ENCODE data around the gene LTBP1.

Gene LTBP1

DNA sequence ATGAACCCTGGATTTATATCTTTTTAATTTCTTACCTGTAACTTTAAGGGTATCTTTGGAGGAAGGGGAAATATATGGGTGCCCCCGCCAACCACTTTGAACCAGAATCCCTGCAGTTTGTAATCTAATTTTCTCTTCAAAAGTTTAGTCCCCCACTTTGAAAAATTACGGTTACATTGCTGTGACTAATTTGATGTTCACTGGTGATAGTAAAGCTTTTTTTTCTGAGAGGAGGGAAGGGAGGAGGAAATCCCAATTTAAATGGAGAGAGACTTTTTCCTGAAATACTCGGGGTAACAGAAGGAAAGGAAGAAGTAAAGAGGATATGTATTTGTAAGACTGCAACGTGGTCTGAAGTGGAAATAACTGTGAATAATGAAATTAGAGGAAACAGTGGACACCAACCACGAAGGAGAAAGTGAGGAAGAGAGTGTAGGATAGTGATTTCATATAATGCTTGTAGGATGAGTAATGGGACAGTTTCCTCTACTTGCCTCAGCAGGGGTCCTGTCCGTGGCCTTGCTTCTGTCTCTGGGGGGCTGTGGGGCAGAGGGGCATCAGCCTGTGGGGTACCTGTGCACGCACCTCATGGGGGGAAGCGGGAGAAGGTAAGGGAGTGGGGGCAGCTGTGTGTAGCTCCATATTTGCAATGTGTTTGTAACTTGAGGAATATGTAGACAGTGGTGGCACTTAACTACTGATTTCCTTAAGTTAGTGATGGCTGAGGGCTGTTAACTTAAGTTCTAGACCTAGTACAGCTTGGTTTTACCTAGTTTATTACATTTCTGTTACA is 161.1 kb downstream of the LTBP1 start:
- peaks cover 23% of the 10 kb centered on the region for H3K4me1 ChIP-seq (ENCODE audit: control insufficient read depth, insufficient read depth, low read length)
- no peak overlapping the region for H3K9ac ChIP-seq (ENCODE audit: low read length)
- H3K9me3 ChIP-seq (ENCODE audit: control insufficient read depth, low read length), result no peaks in the 10 kb centered on the region
- no peaks in the 10 kb centered on the region for H3K27me3 ChIP-seq (replicated peaks; ENCODE audit: control insufficient read depth, insufficient read depth, low read length)
- no peak overlapping the region for H3K4me3 ChIP-seq (ENCODE audit: low read length)
- no peak for DNase-seq (ENCODE audit: low read depth)
- H3K36me3 ChIP-seq (ENCODE audit: control insufficient read depth, insufficient read depth, low read length, severe bottlenecking), result no peaks in the 10 kb centered on the region

GRCh38 chr2:33108483-33109443 is 162.0 kb downstream of the LTBP1 start:
- H3K9me3 ChIP-seq (ENCODE audit: control insufficient read depth, low read length), result no peaks in the 10 kb centered on the region
- peaks cover 22% of the 10 kb centered on the region for H3K4me1 ChIP-seq (ENCODE audit: control insufficient read depth, insufficient read depth, low read length)
- peak; percentile 50 for DNase-seq (ENCODE audit: low read depth)
- no peak overlapping the region for H3K4me3 ChIP-seq (ENCODE audit: low read length)
- H3K36me3 ChIP-seq (ENCODE audit: control insufficient read depth, insufficient read depth, low read length, severe bottlenecking), result no peaks in the 10 kb centered on the region
- no peaks in the 10 kb centered on the region for H3K27me3 ChIP-seq (replicated peaks; ENCODE audit: control insufficient read depth, insufficient read depth, low read length)
- no peak overlapping the region for H3K9ac ChIP-seq (ENCODE audit: low read length)

GRCh38 chr2:33110461-33110860 is 163.7 kb downstream of the LTBP1 start:
- H3K27me3 ChIP-seq (replicated peaks; ENCODE audit: control insufficient read depth, insufficient read depth, low read length), result no peaks in the 10 kb centered on the region
- no peak for DNase-seq (ENCODE audit: low read depth)
- H3K4me3 ChIP-seq (ENCODE audit: low read length), result no peak overlapping the region

GRCh38 chr2:33111002-33111446 is 164.3 kb downstream of the LTBP1 start:
- no peak overlapping the region for H3K9ac ChIP-seq (ENCODE audit: low read length)
- H3K9me3 ChIP-seq (ENCODE audit: control insufficient read depth, low read length), result no peaks in the 10 kb centered on the region
- no peaks in the 10 kb centered on the region for H3K27me3 ChIP-seq (replicated peaks; ENCODE audit: control insufficient read depth, insufficient read depth, low read length)
- H3K4me3 ChIP-seq (ENCODE audit: low read length), result no peak overlapping the region
- no peaks in the 10 kb centered on the region for H3K36me3 ChIP-seq (ENCODE audit: control insufficient read depth, insufficient read depth, low read length, severe bottlenecking)
- peaks cover 10% of the 10 kb centered on the region for H3K4me1 ChIP-seq (ENCODE audit: control insufficient read depth, insufficient read depth, low read length)
- DNase-seq (ENCODE audit: low read depth), result peak; percentile 87

More at GRCh38 chr2:33110461-33110860, 163.7 kb downstream of the LTBP1 start:
- Histone ChIP-seq H3K36me3 (ENCODE audit: control insufficient read depth, insufficient read depth, low read length, severe bottlenecking) (no peaks in the 10 kb centered on the region), H3K4me1 (ENCODE audit: control insufficient read depth, insufficient read depth, low read length) (peaks cover 10% of the 10 kb centered on the region), H3K9me3 (ENCODE audit: control insufficient read depth, low read length) (no peaks in the 10 kb centered on the region), H3K9ac (ENCODE audit: low read length) (no peak overlapping the region)

DNA sequence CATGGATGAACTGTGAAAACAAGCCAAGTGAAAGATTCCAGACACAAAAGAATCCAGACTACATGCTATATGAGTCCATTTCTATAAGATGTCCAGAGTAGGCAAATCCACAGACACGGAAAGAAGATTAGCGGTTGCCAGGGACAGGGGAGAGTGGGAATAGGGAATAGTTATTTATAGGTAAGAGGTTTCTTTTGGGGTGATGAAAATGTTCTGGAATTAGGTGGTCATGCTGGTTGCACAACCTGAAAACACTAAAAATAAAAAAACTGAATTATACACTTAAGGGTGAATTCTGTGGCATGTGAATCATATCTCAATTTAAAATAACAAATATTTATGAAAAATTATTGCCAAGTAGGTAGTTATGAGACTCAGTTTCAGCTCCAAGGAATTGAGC is 168.4 kb downstream of the LTBP1 start:
- Histone ChIP-seq H3K4me1 (ENCODE audit: control insufficient read depth, insufficient read depth, low read length) (peaks cover 5% of the 10 kb centered on the region), H3K9me3 (ENCODE audit: control insufficient read depth, low read length) (no peaks in the 10 kb centered on the region), H3K27me3 (replicated peaks; ENCODE audit: control insufficient read depth, insufficient read depth, low read length) (no peaks in the 10 kb centered on the region), H3K36me3 (ENCODE audit: control insufficient read depth, insufficient read depth, low read length, severe bottlenecking) (no peaks in the 10 kb centered on the region), H3K9ac (ENCODE audit: low read length) (no peak overlapping the region), H3K4me3 (ENCODE audit: low read length) (no peak overlapping the region)
- DNase-seq (ENCODE audit: low read depth), result no peak

GRCh38 chr2:33115728-33116127 is 169.0 kb downstream of the LTBP1 start:
- H3K27me3 ChIP-seq (replicated peaks; ENCODE audit: control insufficient read depth, insufficient read depth, low read length), result no peaks in the 10 kb centered on the region
- no peak overlapping the region for H3K9ac ChIP-seq (ENCODE audit: low read length)
- H3K4me3 ChIP-seq (ENCODE audit: low read length), result no peak overlapping the region
- no peaks in the 10 kb centered on the region for H3K9me3 ChIP-seq (ENCODE audit: control insufficient read depth, low read length)
- no peak for DNase-seq (ENCODE audit: low read depth)
- H3K36me3 ChIP-seq (ENCODE audit: control insufficient read depth, insufficient read depth, low read length, severe bottlenecking), result no peaks in the 10 kb centered on the region
- peaks cover 5% of the 10 kb centered on the region for H3K4me1 ChIP-seq (ENCODE audit: control insufficient read depth, insufficient read depth, low read length)

GRCh38 chr2:33116799-33117198 is 170.0 kb downstream of the LTBP1 start:
- no peaks in the 10 kb centered on the region for H3K9me3 ChIP-seq (ENCODE audit: control insufficient read depth, low read length)
- no peaks in the 10 kb centered on the region for H3K27me3 ChIP-seq (replicated peaks; ENCODE audit: control insufficient read depth, insufficient read depth, low read length)
- H3K36me3 ChIP-seq (ENCODE audit: control insufficient read depth, insufficient read depth, low read length, severe bottlenecking), result no peaks in the 10 kb centered on the region
- no peak overlapping the region for H3K4me3 ChIP-seq (ENCODE audit: low read length)
- no peak overlapping the region for H3K9ac ChIP-seq (ENCODE audit: low read length)
- DNase-seq (ENCODE audit: low read depth), result no peak
- no peaks in the 10 kb centered on the region for H3K4me1 ChIP-seq (ENCODE audit: control insufficient read depth, insufficient read depth, low read length)

DNA sequence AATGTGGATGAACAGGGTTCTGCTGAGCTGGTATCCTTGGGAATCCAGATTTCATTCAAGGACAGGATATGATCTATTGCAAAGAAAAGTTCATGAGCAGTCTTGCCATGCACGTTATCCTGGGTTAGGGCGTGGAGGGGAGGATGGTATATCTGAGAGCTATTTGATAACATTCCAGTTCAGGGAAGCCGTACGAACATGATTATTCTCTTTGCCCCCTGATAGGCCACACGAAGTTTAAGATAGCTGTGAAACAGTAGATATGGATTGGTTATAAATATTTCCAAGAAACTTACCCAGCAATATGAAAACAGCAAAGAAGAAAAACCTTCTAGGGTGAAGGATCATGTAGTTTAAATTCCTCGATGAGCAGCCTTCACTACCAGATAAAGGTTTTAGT is 171.9 kb downstream of the LTBP1 start:
- Histone ChIP-seq H3K9me3 (ENCODE audit: control insufficient read depth, low read length) (no peaks in the 10 kb centered on the region), H3K9ac (ENCODE audit: low read length) (no peak overlapping the region), H3K4me3 (ENCODE audit: low read length) (no peak overlapping the region), H3K4me1 (ENCODE audit: control insufficient read depth, insufficient read depth, low read length) (no peaks in the 10 kb centered on the region), H3K27me3 (replicated peaks; ENCODE audit: control insufficient read depth, insufficient read depth, low read length) (no peaks in the 10 kb centered on the region), H3K36me3 (ENCODE audit: control insufficient read depth, insufficient read depth, low read length, severe bottlenecking) (no peaks in the 10 kb centered on the region)
- DNase-seq (ENCODE audit: low read depth), result no peak

- Histone ChIP-seq H3K36me3 (ENCODE audit: control insufficient read depth, insufficient read depth, low read length, severe bottlenecking) (no peaks in the 10 kb centered on the region), H3K4me3 (ENCODE audit: low read length) (no peak overlapping the region), H3K9me3 (ENCODE audit: control insufficient read depth, low read length) (no peaks in the 10 kb centered on the region), H3K9ac (ENCODE audit: low read length) (no peak overlapping the region), H3K4me1 (ENCODE audit: control insufficient read depth, insufficient read depth, low read length) (peaks cover 3% of the 10 kb centered on the region), H3K27me3 (replicated peaks; ENCODE audit: control insufficient read depth, insufficient read depth, low read length) (no peaks in the 10 kb centered on the region)
- DNase-seq (ENCODE audit: low read depth), result no peak
Measured at GRCh38 chr2:33121416-33121815, 174.7 kb downstream of the LTBP1 start.

GRCh38 chr2:33121925-33122324 is 175.2 kb downstream of the LTBP1 start:
- Histone ChIP-seq H3K9ac (ENCODE audit: low read length) (no peak overlapping the region), H3K9me3 (ENCODE audit: control insufficient read depth, low read length) (no peaks in the 10 kb centered on the region)

DNA sequence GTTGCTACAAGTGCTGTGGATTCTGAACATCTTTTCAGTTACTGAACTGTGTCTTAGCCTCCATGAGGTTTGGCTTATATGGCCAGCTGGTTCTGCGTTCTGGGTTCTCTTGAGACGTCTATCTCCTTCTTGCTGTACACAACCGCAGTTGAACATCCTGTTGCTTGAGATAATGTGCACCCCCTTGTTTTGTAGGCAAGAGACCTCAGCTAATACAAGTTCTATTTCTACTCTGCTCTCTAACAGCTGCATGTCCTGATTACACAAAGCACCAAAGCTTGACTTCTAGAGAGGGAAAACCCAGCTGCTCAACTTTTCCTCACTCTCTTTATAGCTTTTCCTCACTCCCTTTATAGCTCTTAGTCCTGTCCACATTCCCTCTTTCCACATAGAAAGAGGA is 176.0 kb downstream of the LTBP1 start:
- H3K9me3 ChIP-seq (ENCODE audit: control insufficient read depth, low read length), result no peaks in the 10 kb centered on the region
- no peaks in the 10 kb centered on the region for H3K27me3 ChIP-seq (replicated peaks; ENCODE audit: control insufficient read depth, insufficient read depth, low read length)
- no peaks in the 10 kb centered on the region for H3K36me3 ChIP-seq (ENCODE audit: control insufficient read depth, insufficient read depth, low read length, severe bottlenecking)
- H3K4me1 ChIP-seq (ENCODE audit: control insufficient read depth, insufficient read depth, low read length), result peaks cover 16% of the 10 kb centered on the region
- no peak overlapping the region for H3K9ac ChIP-seq (ENCODE audit: low read length)
- H3K4me3 ChIP-seq (ENCODE audit: low read length), result no peak overlapping the region
- DNase-seq (ENCODE audit: low read depth), result no peak

More at GRCh38 chr2:33121925-33122324, 175.2 kb downstream of the LTBP1 start:
- Histone ChIP-seq H3K27me3 (replicated peaks; ENCODE audit: control insufficient read depth, insufficient read depth, low read length) (no peaks in the 10 kb centered on the region), H3K4me1 (ENCODE audit: control insufficient read depth, insufficient read depth, low read length) (peaks cover 8% of the 10 kb centered on the region), H3K4me3 (ENCODE audit: low read length) (no peak overlapping the region), H3K36me3 (ENCODE audit: control insufficient read depth, insufficient read depth, low read length, severe bottlenecking) (no peaks in the 10 kb centered on the region)
- DNase-seq (ENCODE audit: low read depth), result no peak

Data from adipocyte (in vitro differentiated cells).